K562 treated with DMSO at 1 percent for 48 hours (cell line): ENCODE results near the gene UGT1A5. TPM values are rescaled to one million over a fixed set of nuclear protein-coding genes. Genes with fewer than 3 reads are reported as not detected.

Source experiments
- total RNA-seq: library from RNA; unstranded; fragments of 300-600 nt; gene quantifications from 2 replicates; pipeline ENCODE4 v1.2.3, GENCODE V29; 2022; ENCODE audit warnings: low replicate concordance; ENCODE audit errors: extremely low read depth

Gene UGT1A5
- not detected in 2 replicates for total RNA-seq

GRCh38 chr2:233712611-233713261 lies at the start of gene UGT1A5:
TSS of gene UGT1A5 (plus strand) at chr2:233712907. CDS start at chr2:233712992, 85 bp downstream.

DNA sequence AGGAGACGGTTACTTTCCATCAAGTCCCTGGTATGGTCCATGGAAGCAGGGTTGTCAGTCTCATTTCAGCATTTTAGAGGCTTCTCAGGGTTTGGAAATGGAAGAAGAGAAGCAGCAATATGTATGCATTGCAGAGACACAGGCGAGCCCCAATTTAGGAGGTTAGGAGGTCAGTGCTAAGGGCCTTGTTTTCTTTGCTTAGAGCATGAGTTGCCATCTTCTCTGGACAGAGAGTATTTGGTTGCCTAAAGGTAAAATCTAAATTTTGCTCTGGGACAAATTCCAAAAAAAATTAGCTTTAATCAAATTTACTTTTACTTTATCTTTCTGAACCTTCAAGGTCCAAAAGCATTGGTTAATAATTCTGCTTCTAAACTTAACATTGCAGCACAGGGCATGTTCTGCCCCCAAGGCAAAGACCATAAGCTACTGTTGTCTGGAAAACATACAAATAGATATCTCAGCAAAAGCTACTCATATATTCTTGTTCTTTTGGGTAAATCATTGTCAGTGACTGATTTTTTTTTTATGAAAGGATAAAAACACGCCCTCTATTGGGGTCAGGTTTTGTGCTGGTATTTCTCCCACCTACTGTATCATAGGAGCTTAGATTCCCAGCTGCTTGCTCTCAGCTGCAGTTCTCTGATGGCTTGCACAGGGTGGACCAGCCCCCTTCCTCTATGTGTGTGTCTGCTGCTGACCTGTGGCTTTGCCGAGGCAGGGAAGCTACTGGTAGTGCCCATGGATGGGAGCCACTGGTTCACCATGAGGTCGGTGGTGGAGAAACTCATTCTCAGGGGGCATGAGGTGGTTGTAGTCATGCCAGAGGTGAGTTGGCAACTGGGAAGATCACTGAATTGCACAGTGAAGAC lies 41.2 kb upstream of the UGT1A5 start, which contains the start of gene UGT1A9:
Gene UGT1A9 (plus strand): TSS at position 609 of the 872 bp plus-strand sequence. CDS start 37 bp downstream, at position 646.

DNA sequence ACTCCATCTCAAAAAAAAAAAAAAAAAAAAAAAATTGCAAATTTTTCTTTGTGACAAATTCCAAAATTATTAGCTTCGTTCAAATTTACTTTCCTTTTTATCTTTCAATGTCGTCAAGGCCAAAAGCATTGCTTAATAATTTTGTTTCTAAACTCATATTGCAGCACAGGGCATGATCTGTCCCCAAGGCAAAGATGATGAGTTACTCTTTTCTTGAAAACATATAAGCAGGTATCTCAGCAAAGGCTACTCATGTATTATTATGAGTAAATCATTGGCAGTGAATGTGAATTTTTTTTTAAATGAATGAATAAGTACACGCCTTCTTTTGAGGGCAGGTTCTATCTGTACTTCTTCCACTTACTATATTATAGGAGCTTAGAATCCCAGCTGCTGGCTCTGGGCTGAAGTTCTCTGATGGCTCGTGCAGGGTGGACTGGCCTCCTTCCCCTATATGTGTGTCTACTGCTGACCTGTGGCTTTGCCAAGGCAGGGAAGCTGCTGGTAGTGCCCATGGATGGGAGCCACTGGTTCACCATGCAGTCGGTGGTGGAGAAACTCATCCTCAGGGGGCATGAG lies 31.1 kb upstream of the UGT1A5 start, which contains the start of gene UGT1A7:
Gene UGT1A7 (plus strand): TSS at position 381 of the 579 bp plus-strand sequence. CDS start 37 bp downstream, at position 418.

DNA sequence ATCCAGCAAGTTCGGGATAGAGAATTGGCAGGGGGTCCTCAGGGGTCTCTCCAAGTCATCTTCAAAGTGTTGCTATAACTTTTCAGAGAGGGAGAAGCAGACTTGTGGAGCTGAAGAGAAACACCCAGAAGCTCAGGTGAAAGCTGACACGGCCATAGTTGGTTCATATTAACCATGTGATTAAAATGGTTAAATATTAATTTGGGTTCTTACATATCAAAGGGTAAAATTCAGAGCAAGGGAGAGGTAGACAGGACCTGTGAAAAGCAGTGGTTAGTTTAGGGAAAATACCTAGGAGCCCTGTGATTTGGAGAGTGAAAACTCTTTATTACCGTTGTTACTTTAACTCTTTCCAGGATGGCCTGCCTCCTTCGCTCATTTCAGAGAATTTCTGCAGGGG lies 20.1 kb upstream of the UGT1A5 start, which contains the start of gene UGT1A6:
Gene UGT1A6 (plus strand): TSS at position 243 of the 400 bp plus-strand sequence. CDS start 115 bp downstream, at position 358.

DNA sequence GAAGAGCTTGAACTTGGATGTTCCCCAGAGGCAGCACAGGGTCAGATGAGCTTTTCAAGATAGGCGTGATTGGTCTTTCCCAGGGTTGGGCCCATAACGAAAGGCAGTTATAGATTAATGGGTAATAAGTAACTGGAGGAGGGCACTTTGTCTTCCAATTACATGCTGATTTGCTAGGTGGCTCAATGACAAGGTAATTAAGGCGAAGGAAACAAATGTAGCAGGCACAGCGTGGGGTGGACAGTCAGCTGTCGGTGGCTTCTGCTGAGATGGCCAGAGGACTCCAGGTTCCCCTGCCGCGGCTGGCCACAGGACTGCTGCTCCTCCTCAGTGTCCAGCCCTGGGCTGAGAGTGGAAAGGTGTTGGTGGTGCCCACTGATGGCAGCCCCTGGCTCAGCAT lies 5.8 kb downstream of the UGT1A5 start, which contains the start of gene UGT1A4:
Gene UGT1A4 (plus strand): TSS at position 185 of the 400 bp plus-strand sequence. CDS start 85 bp downstream, at position 270.

DNA sequence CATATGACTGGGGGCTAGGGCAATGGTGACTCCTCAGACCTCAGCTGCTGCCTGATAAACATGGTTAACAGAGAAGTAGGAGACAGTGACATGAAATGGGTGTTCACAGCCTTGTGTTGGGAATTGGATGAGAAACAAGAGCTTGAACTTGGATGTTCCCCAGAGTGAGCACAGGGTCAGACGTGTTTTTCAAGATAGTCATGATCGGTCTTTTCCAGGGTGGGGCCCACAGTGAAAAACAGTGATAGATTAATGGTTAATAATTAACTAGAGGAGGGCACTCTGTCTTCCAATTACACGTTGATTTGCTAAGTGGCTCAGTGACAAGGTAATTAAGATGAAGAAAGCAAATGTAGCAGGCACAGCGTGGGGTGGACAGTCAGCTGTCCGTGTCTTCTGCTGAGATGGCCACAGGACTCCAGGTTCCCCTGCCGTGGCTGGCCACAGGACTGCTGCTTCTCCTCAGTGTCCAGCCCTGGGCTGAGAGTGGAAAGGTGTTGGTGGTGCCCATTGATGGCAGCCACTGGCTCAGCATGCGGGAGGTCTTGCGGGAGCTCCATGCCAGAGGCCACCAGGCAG lies 16.1 kb downstream of the UGT1A5 start, which contains the start of gene UGT1A3:
Gene UGT1A3 (plus strand): TSS at position 320 of the 579 bp plus-strand sequence. CDS start 85 bp downstream, at position 405.

GRCh38 chr2:233760043-233760442 lies 47.3 kb downstream of the UGT1A5 start, which contains the start of gene UGT1A1:
TSS of gene UGT1A1 (plus strand) at chr2:233760270. CDS start at chr2:233760288, 18 bp downstream.

GRCh38 chr2:233778030-233778429 lies 65.3 kb downstream of the UGT1A5 start, which contains the start of gene MROH2A:
TSS of gene MROH2A (plus strand) at chr2:233778330. CDS start at chr2:233779359, 1,029 bp downstream.

Other genes starting within 250 kb of the UGT1A5 start
- not detected in 2 replicates for gene USP40, start 146.1 kb upstream of the UGT1A5 start, total RNA-seq
- not detected in 2 replicates for gene UGT1A8, start 95.3 kb upstream of the UGT1A5 start, total RNA-seq
- gene UGT1A10, start 76.5 kb upstream of the UGT1A5 start, total RNA-seq = not detected in 2 replicates
- gene UGT1A9, start 41.0 kb upstream of the UGT1A5 start, total RNA-seq = not detected in 2 replicates
- gene UGT1A7, start 31.0 kb upstream of the UGT1A5 start, total RNA-seq = not detected in 2 replicates
- not detected in 2 replicates for gene UGT1A6, start 20.0 kb upstream of the UGT1A5 start, total RNA-seq
- not detected in 2 replicates for gene UGT1A4, start 5.8 kb downstream of the UGT1A5 start, total RNA-seq
- gene UGT1A3, start 16.1 kb downstream of the UGT1A5 start, total RNA-seq = not detected in 2 replicates
- not detected in 2 replicates for gene UGT1A1, start 47.4 kb downstream of the UGT1A5 start, total RNA-seq
- gene MROH2A, start 65.4 kb downstream of the UGT1A5 start, total RNA-seq = not detected in 2 replicates
- gene HJURP, start 141.6 kb downstream of the UGT1A5 start, total RNA-seq = not detected in 2 replicates
- not detected in 2 replicates for gene TRPM8, start 204.5 kb downstream of the UGT1A5 start, total RNA-seq